HG03159 (cell line): ENCODE data around the gene ARID3B.
"Not testable (repeated sequence)": the region's sequence is repeated elsewhere in the genome, so short reads cannot be mapped to it uniquely, and the experiment has no call there.

ENCODE experiments used
- ATAC-seq: cut with Tn5 transposase; IDR thresholded peaks from one replicate; pipeline ENCODE4 v1.9.1; 2021; ENCODE audit warnings: mild to moderate bottlenecking, moderate library complexity; ENCODE audit not compliant: unreplicated experiment

The ARID3B gene

DNA sequence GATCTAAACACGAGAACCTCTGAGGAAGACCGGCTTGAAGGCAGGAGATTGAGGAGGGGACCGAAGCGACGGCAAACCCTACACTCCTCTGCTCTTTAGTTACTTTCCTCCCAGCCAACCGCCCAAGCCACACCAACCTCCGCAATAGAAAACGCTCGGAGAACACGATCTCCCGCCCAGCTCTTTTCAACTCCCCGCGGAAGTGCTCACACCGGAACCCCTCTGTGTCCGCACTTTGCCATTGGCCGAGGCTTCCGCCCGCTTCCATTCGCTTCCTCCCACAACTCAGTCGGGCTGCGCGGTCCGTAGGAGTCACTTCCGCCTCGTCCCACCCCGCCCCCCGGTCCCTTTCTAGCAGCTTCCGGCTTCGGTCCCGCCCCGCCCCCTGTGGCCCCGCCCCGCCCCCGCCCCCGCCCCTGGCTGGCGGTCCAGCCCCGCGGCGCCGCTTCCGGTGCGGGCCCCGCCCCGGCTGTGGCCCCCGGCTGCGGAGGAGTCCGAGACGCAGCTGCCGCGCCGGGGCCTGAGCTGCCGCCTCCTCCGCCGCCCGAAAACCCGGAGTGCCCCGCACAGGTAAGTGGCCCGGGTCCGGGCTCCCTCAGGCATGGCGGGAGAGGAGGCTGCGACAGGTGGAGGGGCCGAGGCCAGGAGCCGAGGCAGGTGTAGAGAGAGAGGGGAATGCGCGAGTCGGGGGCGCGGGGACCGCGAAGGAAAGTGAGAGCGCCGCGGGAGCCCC is at the start of gene ARID3B:
ARID3B (plus strand) TSS at position 460 of the 733 bp plus-strand sequence. CDS start 2,717 bp downstream, outside the sequence.
- peak; percentile 81 for ATAC-seq

DNA sequence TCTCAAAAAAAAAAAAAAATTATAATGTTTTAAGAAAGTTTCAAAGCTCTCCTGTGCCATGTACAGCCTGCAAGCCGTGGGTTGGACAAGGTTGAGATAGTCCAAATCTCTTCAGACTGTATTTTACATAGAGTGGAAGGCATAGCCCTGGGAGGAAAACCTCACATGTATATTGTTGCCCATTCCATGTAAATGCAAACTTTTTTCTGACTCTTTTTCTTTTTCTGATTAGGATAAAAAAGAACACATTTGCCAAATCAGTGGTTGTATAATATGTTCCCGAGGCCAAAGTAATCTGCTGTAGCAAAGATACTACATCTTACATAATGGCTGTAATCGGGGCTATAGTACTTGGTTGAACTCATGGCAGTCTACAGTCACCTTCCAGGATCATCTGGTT is 44.4 kb upstream of the ARID3B start:
- no peak for ATAC-seq

- ATAC-seq = no peak
Observed at GRCh38 chr15:74497584-74497983, 43.4 kb upstream of the ARID3B start.

DNA sequence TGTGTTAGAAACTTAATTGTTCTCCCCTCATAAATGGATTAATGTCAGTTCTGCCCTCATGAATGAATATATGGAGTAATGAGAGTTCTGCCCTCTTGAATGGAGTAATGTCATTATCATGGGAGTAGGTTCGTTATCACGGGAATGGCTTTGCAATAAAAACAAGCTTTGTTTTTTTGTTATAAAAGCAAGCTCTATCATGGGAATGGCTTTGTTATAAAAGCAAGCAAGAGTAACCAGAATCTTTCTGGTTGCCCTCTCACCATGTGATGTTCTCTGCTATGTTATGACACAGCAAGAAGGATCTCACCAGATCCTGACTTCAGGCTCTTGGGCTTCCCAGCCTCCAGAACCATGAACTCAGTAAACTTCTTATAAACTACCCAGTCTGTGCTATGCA is 41.7 kb upstream of the ARID3B start:
- no peak for ATAC-seq

DNA sequence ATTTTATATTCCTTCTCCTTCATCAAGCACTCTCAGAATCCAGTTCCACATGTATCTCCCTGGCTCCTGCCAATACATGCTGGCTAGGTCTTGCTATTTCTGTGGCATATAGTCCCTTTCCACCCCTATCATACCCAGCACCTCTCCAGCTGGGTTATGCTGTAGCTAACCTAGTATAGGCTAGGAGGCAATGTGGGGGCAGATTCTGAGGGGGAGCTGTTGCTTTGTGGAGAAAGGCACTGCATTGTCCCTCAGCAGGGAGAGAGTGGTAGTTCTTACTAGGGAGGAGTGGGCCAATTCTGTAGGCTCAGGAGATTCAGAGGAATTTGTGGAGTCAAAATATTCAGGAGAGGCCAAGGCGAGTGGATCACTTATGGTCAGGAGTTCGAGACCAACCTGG is 40.6 kb upstream of the ARID3B start:
- ATAC-seq = no peak

GRCh38 chr15:74502301-74502700 is 38.7 kb upstream of the ARID3B start:
- no peak for ATAC-seq

- ATAC-seq = no peak
Observed at GRCh38 chr15:74504418-74504817, 36.6 kb upstream of the ARID3B start.

DNA sequence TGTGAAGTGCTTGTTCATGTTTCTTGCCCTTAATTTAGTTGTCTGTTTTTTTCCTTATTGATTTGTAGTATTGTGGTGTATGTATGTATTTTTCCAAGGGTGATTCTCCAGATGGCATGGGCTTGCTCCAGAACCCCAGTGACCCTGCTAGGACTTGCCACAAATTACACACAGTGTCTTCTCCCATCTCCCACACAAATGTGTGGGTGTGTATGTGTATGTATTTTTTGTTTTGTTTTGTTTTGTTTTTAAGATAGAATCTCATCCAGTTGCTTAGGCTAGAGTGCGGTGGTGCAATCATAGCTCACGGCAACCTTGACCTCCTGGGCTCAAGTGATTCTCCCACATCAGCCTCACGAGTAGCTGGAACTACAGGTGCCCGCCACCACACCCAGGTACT is 36.2 kb upstream of the ARID3B start:
- ATAC-seq = no peak

DNA sequence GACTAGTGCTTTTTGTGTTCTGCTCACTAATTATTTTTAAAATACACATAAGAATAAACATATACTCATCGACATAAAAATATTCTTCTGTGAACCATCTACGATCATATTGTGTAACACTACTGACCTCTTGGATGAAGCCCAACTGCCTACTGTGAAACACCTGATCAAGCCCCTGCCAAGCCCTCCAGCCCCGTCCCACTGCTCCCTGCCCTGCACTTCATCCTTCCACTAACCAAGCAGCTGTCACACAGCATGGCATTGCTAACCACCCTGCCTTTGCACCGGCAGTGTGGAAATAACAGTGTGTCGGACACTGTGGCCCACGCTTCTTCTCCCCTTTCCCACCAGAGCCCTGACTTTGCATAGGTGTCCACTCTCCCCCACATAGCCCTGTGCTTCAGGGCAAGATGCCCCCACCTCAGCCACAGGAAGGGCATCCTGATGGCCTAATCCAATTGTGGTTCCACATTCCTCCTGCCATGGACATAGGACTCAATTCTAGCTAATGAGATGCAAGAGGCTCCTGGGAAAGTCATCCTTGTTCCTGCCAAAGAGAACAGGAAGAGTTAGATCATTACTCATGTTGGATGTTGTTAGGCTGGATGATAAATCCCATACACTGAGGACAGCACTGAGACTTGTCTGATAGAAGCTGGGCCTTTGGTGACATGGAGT is 35.0 kb upstream of the ARID3B start:
- no peak for ATAC-seq

DNA sequence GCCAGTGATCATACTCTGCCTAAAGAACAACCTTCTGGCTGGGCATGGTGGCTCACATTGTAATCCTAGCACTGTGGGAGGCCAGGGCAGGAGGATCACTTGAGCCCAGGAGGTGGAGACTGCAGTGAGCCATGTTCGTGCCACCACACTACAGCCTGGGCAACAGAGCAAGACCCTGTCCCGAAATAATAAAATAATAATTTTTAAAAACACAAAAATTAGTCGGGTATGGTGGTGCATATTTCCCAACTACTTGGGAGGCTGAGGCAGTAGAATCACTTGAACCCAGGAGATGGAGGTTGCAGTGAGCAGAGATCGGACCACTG is 34.5 kb upstream of the ARID3B start:
- no peak for ATAC-seq

DNA sequence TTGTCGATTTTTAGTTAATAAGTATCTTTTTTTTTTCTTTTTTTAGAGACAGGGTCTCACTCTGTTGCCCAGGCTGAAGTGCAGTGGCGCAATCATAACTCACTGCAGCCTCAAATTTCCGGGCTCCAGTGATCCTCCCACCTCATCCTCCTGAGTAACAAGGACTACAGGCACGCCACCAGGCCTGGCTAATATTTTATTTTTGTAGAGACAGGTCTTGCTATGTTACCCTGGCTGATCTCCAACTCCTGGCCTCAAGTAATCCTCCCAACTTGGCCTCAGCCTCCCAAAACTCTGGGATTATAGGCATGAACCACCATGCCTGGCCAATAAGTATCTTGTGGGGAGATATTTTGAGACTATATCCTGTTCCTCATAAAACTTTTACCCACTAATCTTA is 29.4 kb upstream of the ARID3B start:
- ATAC-seq = no peak

GRCh38 chr15:74514059-74514458 is 27.0 kb upstream of the ARID3B start:
- ATAC-seq = not testable (repeated sequence)

GRCh38 chr15:74517096-74517495 is 23.9 kb upstream of the ARID3B start:
- ATAC-seq = no peak

GRCh38 chr15:74519311-74519710 is 21.7 kb upstream of the ARID3B start:
- no peak for ATAC-seq

- no peak for ATAC-seq
Observed at GRCh38 chr15:74520407-74520806, 20.6 kb upstream of the ARID3B start.

- no peak for ATAC-seq
Observed at GRCh38 chr15:74523982-74524381, 17.0 kb upstream of the ARID3B start.

GRCh38 chr15:74525309-74525708 is 15.7 kb upstream of the ARID3B start:
- ATAC-seq = no peak

DNA sequence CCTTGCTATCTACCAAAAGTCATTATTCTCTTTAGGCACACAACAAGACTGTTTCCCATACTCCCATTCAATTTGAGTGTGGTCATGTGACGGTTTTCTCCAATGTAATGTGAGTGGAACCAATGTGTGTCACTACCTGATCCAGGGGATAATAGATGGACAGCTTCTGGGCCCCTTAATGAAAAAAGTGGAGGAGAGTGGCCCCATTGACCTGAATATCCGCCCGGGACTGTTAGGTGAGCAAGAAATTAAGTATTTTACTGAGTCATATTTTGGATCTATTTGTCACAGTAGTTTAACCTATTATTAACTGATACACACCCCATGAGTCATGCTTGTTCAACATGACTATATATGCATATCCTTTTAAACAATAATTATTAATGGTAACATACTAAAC is 15.1 kb upstream of the ARID3B start:
- ATAC-seq = no peak

DNA sequence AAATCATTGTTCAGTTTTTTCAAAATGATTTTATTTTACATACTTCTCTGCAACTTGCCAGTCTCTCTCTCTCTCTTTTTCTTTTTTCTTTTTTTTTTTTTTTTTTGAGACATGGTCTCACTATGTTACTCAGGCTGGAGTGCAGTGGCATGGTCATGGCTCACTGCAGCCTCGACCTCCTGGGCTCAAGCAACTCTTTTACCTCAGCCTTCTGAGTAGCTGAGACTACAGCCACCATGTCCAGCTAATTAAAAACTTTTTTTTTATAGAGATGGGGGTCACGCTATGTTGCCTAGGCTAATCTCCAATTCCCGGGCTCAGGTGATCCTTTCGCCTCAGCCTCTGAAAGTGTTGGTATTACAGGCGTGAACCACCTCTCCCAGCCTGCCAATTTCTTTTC is 12.1 kb upstream of the ARID3B start:
- ATAC-seq = no peak

DNA sequence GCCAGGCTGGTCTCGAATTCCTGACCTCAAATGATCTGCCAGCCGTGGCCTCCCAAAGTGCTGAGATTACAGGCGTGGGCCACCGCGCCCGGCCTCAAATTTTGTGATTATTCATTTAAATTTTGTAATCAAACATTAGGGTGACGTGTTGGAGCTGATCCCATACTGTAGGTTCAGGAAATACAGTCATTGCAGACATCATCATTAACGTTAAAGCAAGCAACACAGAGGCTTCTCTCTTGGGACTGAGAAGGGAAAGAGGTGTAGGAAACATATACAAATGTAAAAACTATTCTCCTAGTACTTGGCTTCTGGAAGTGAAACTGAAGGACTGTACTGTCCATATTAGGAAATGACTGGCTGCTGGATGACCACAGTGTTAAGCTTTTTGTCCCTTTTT is 11.1 kb upstream of the ARID3B start:
- no peak for ATAC-seq

GRCh38 chr15:74530771-74531143 is 10.3 kb upstream of the ARID3B start:
- no peak for ATAC-seq

DNA sequence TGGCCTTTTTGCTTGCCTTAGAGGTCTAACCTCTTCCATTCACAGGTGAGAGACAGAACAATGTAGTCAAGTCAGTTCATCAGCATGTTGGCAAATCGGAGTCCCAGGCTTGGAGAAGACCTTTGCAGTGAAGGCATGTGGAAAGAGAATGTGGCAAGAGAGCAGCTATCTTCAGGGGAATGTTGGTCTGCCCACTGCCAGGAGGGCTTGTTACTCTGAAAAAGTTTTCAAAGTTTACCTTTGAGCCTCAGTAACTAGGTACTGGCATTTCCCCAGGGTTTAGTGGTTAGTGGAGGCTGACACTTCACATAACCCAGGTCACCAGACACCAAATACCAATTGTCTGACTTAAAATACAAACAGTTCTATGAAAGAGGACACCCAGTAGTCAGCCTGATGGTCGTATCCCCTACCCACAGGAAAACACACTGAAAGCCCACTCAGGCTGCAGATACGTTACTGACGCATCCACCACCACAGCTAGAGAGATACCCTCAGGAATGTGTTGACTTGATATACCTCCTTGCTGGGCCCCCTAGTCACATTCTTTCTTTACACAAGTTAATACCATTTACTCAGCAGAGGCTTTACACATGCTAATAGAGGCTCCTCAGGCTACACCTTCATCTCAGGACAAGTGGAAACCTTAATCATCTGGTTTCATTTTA is 9.7 kb upstream of the ARID3B start:
- ATAC-seq = no peak
